Nephron (organoid): ENCODE measurements around the gene TIMP3.

ENCODE experiments used
- H3K27ac Mint-ChIP-seq, 3 experiments: 2 replicates each; pipeline ENCODE4 v1.8.0; 2020; ENCODE audit warnings: mixed read lengths in 3 of 3, mild to moderate bottlenecking in 2 of 3, moderate library complexity in 1 of 3
- H3K27me3 Mint-ChIP-seq: 2 replicates; pipeline ENCODE4 v1.8.0; 2021; ENCODE audit warnings: low read depth, mild to moderate bottlenecking, moderate library complexity, mixed read lengths
- H3K36me3 Mint-ChIP-seq: 2 replicates; pipeline ENCODE4 v1.8.0; 2020; ENCODE audit warnings: low read depth, mixed read lengths
- H3K4me1 Mint-ChIP-seq: 2 replicates; pipeline ENCODE4 v1.8.0; 2020; ENCODE audit warnings: mixed read lengths
- H3K4me3 Mint-ChIP-seq, 3 experiments: 2 replicates each; pipeline ENCODE4 v1.8.0; 2020; ENCODE audit warnings: mild to moderate bottlenecking in 3 of 3, mixed read lengths in 3 of 3, moderate library complexity in 2 of 3
- H3K9me3 Mint-ChIP-seq: 2 replicates; pipeline ENCODE4 v1.8.0; 2020; ENCODE audit warnings: mixed read lengths
- CTCF ChIP-seq, 3 experiments: fragments of 200-600 bp; sonication (generic); IDR thresholded peaks; one replicate each; pipeline ENCODE4 v1.5.0; 2021; ENCODE audit warnings: antibody characterized with exemption in 3 of 3; ENCODE audit not compliant: unreplicated experiment in 3 of 3

TIMP3 gene

GRCh38 chr22:32802237-32802765, 796 bp downstream of the TIMP3 start:
- H3K27me3 Mint-ChIP-seq: peaks cover 4% of the 10 kb centered on the region

GRCh38 chr22:32803020-32803737, 1.7 kb downstream of the TIMP3 start:
- H3K4me1 Mint-ChIP-seq: peaks cover 73% of the 10 kb centered on the region
- no peak for TF ChIP-seq CTCF (IDR thresholded peaks at IDR 0.05; ENCODE audit: unreplicated experiment in 3 of 3)
- H3K9me3 Mint-ChIP-seq: no peaks in the 10 kb centered on the region
- H3K4me3 Mint-ChIP-seq: peak overlapping the region; percentile 86 to 99 (median 96)
- H3K27ac Mint-ChIP-seq: peak overlapping the region; percentile 4 to 80 (median 72)
- H3K27me3 Mint-ChIP-seq: peaks cover 4% of the 10 kb centered on the region
- H3K36me3 Mint-ChIP-seq: no peaks in the 10 kb centered on the region

More at GRCh38 chr22:32802237-32802765, 796 bp downstream of the TIMP3 start:
- no peaks in the 10 kb centered on the region for H3K9me3 Mint-ChIP-seq
- no peaks in the 10 kb centered on the region for H3K36me3 Mint-ChIP-seq
- TF ChIP-seq CTCF (IDR thresholded peaks at IDR 0.05; ENCODE audit: unreplicated experiment in 3 of 3): no peak
- H3K4me3 Mint-ChIP-seq: peak overlapping the region; percentile 86 to 99 (median 96)
- H3K27ac Mint-ChIP-seq: peak overlapping the region; percentile 54 to 80 (median 72)
- peaks cover 66% of the 10 kb centered on the region for H3K4me1 Mint-ChIP-seq

GRCh38 chr22:32803738-32804435, 2.4 kb downstream of the TIMP3 start:
- H3K9me3 Mint-ChIP-seq: no peaks in the 10 kb centered on the region
- H3K4me1 Mint-ChIP-seq: peaks cover 80% of the 10 kb centered on the region
- no peak for TF ChIP-seq CTCF (IDR thresholded peaks at IDR 0.05; ENCODE audit: unreplicated experiment in 3 of 3)
- peak overlapping the region; percentile 86 to 99 (median 96) for H3K4me3 Mint-ChIP-seq
- peak overlapping the region; percentile 24 to 83 (median 80) for H3K27ac Mint-ChIP-seq
- peaks cover 2% of the 10 kb centered on the region for H3K27me3 Mint-ChIP-seq
- H3K36me3 Mint-ChIP-seq: no peaks in the 10 kb centered on the region

- H3K27me3 Mint-ChIP-seq: no peaks in the 10 kb centered on the region
- no peak for TF ChIP-seq CTCF (IDR thresholded peaks at IDR 0.05; ENCODE audit: unreplicated experiment in 3 of 3)
- H3K36me3 Mint-ChIP-seq: no peaks in the 10 kb centered on the region
- H3K27ac Mint-ChIP-seq: peak overlapping the region; percentile 24 to 83 (median 80)
- no peaks in the 10 kb centered on the region for H3K9me3 Mint-ChIP-seq
- peaks cover 82% of the 10 kb centered on the region for H3K4me1 Mint-ChIP-seq
- H3K4me3 Mint-ChIP-seq: peak overlapping the region; percentile 86 to 99 (median 96)
Measured at GRCh38 chr22:32804531-32805360, 3.2 kb downstream of the TIMP3 start.

- no peaks in the 10 kb centered on the region for H3K9me3 Mint-ChIP-seq
- H3K4me3 Mint-ChIP-seq: peak overlapping the region; percentile 86 to 99 (median 96)
- TF ChIP-seq CTCF (IDR thresholded peaks at IDR 0.05; ENCODE audit: unreplicated experiment in 3 of 3): no peak
- peaks cover 82% of the 10 kb centered on the region for H3K4me1 Mint-ChIP-seq
- H3K36me3 Mint-ChIP-seq: no peaks in the 10 kb centered on the region
- H3K27ac Mint-ChIP-seq: peak overlapping the region in 1 of 3 experiments; percentile 80
- no peaks in the 10 kb centered on the region for H3K27me3 Mint-ChIP-seq
Measured at GRCh38 chr22:32805361-32805881, 3.9 kb downstream of the TIMP3 start.
